GM20431 (cell line): ENCODE measurements around the gene RGS17.

ENCODE experiments used
- in situ Hi-C: fragments of 300-500 bp; cut with MseI, MboI; formaldehyde crosslinking; loops from one replicate; pipeline ENCODE4 v1.15.0; 2020; ENCODE audit warnings: low sequenced_read_pairs; ENCODE audit not compliant: unreplicated experiment

The RGS17 gene

DNA sequence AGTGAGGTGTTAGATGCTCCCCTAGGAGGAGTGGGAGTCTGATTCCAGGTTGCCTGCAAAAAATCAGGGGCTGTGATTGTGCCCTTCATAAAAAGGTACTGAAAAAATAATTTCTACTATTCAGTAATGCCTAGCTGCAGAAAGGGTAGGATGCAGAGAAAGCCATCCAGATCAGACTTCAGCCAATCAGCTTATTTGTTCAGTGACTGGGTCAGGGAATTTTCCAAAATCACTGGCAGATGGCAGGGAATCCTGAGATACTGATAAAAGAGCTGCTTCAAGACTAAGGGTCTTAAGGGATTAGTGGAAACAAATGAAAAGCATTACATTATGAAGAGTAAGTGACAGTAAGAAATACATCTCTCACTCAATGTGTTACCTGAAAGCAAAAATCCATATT, 85.8 kb downstream of the RGS17 start:
- in situ Hi-C loops: loop anchor here (25.0 kb wide), 1 partner anchor 267 kb away; no protein-coding TSS in a partner anchor

DNA sequence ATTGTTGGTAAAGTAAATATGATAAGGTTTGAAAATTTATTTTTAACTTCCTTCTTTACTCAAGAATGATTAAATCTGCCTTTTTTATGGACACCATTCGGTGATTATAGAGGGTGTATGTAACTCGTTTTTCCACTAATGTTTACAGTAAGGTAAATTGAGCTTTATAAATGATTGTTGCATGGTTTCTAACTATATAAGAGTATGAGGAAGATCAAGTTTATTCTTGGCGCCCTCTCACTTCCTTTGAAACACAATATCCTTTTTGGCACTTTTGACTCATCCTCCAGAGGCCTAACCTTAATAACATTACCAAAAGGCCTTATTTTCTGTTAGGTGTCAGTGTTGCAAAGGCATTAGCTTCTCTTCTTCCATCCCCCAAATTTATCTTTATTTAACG, 86.8 kb downstream of the RGS17 start:
- in situ Hi-C loops: loop anchor here (25.0 kb wide), 1 partner anchor 268 kb away; no protein-coding TSS in a partner anchor

- in situ Hi-C loops: loop anchor here (25.0 kb wide), 1 partner anchor 269 kb away; no protein-coding TSS in a partner anchor
Measured at GRCh38 chr6:153043719-153044118, 87.4 kb downstream of the RGS17 start.

GRCh38 chr6:153038378-153039057, 92.6 kb downstream of the RGS17 start:
- in situ Hi-C loops: loop anchor here (25.0 kb wide), 1 partner anchor 274 kb away; no protein-coding TSS in a partner anchor

GRCh38 chr6:153034139-153034538, 96.9 kb downstream of the RGS17 start:
- in situ Hi-C loops: loop anchor here (25.0 kb wide), 1 partner anchor 278 kb away; no protein-coding TSS in a partner anchor

DNA sequence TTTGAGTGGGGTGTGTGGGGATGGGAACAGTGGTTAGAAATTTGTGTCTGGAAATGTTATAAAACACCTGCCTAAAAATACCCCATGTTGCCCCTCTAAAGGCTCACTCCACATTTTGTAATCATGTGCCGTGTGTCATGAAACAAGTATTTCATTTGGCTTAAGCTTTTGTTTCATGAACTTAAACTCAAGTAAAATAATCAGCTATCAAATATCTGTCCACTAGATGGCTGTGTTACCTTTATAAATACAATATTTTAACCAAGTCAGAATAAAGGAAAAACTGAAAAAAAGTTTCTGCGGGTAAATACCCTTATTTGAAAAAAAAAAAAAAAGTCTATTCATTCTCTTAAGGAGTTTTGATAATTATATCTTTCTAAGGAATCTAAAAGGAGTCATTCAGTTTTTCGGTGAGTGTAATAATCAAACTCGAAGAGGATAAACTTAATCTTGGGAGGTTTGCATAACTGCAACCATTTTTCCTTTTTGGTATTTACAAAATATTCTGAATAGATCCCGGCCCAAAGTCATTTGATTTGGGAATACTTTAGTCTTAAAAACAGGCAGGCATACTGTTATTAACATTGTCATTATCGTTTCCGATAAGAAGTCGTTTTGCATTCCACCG, 98.7 kb downstream of the RGS17 start:
- in situ Hi-C loops: loop anchor here (25.0 kb wide), 1 partner anchor 280 kb away; no protein-coding TSS in a partner anchor

GRCh38 chr6:153031335-153031955, 99.6 kb downstream of the RGS17 start:
- in situ Hi-C loops: loop anchor here (25.0 kb wide), 1 partner anchor 281 kb away; no protein-coding TSS in a partner anchor

- in situ Hi-C loops: loop anchor here (25.0 kb wide), 1 partner anchor 283 kb away; no protein-coding TSS in a partner anchor
Measured at GRCh38 chr6:153028963-153029362, 102.1 kb downstream of the RGS17 start.

DNA sequence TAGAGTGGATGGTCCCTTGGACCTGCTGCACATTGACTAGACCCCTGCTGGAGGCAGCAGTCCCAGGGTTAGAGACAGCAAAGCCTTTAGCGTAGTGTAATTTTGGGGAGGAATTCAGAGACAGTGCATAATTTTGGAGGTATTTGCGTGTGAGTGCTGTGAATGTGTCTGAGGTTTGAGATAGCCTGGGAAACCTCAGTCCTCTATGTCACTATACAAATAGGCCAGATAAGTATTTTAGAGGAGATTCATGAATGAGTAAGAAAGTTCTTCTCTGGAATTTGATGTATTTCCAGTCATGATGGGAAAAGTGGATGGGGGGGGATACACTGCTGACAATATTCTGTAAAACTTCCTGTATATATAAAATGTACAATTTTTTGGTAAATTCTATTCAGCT, 102.8 kb downstream of the RGS17 start:
- in situ Hi-C loops: loop anchor here (25.0 kb wide), 1 partner anchor 284 kb away; no protein-coding TSS in a partner anchor

GRCh38 chr6:153027480-153027879, 103.6 kb downstream of the RGS17 start:
- in situ Hi-C loops: loop anchor here (25.0 kb wide), 1 partner anchor 285 kb away; no protein-coding TSS in a partner anchor

- in situ Hi-C loops: loop anchor here (25.0 kb wide), 1 partner anchor 288 kb away; no protein-coding TSS in a partner anchor
Measured at GRCh38 chr6:153024709-153025017, 106.4 kb downstream of the RGS17 start.

- in situ Hi-C loops: no loop called here
Measured at GRCh38 chr6:153023977-153024708, 106.9 kb downstream of the RGS17 start.

- in situ Hi-C loops: no loop called here
Measured at GRCh38 chr6:153018355-153018754, 112.7 kb downstream of the RGS17 start.

DNA sequence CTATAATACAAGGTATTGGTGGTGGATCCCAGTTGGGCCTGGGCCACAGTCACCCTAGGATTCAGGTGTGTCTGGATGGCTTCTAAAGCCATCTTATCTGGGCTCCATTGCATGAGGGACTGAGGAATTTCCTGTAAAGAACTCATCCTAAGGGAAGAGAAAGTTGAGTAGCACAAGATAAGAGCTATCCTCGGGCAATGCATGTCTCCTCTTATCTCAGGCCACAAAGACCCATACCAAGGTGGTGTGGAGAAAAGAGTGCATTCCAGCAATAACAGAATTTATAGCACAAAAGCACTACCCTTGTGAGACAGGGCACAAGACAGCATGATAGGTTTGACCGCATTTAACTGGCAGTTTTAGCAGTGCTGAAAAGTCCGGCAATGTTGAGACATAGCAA, 114.2 kb downstream of the RGS17 start:
- in situ Hi-C loops: no loop called here

DNA sequence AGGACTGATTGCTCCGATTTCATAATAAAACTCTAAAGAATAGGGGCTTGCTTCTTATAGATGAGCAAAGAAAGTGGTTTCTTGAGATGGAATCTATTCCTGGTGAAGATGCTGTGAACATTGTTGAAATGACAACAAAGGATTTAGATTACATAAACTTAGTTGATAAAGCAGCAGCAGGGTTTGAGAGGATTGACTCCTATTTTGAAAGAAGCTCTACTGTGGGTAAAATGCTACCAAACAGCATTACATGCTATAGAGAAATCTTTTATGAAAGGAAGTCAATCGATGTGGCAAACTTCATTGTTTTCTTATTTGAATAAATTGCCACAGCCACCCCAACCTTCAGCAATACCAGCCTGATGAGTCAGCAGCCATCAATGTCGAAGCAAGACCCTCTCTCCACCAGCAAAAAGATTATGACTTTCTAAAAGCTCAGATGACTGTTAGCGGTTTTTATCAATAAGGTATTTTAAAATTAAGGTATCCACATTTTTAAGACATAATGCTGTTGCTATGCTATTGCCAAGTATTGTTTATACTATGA, 115.9 kb downstream of the RGS17 start:
- in situ Hi-C loops: no loop called here

DNA sequence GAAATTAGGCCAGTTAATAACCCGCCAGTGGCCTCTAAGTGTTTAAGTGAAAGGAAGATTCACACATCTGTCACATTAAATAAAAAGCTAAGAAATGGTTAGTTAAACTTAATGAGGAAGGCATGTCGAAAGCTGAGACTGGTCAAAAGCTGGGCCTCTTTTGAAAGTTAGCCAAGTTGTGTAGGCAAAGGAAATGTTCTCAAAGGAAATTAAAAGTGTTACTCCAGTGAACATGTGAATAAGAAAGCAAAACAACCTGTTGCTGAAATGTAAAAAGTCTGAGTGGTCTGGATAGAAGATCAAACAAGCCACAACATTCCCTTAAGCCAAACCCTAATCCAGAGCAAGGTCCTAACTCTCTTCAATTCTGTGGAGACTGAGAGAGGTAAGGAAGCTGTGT, 117.6 kb downstream of the RGS17 start:
- in situ Hi-C loops: no loop called here

DNA sequence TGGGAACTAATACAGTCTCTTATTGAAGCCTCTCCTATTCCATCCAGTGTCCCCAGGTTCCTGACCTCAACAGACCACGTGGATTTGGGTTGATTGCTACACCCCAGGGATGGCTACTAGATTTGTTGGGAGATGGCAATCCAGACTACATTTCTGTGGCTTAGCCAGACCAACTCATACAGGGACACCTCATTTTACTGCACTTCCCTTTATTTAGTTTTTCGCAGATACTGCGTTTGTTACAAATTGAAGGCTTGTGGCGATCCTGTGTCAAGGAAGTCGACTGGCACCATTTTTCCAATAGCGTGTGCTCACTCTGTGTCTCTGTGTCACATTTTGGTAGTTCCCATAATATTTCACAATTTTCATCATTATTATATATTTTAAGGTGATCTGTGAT, 118.2 kb downstream of the RGS17 start:
- in situ Hi-C loops: no loop called here

DNA sequence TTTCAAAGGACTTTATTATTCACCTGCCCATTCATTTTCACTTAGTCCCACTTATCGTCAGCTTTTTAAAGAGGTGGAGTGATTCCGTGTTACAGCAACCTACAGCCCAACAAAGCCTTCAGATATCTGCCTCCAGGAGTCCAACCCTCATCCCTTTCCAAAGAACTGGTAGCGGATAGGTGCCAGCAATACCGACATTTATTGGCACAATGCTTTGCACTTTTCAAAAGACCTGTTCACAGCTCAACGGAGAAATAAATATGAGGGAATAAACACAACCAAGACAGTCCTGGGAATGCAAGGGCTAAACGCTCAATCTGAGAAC, 127.8 kb downstream of the RGS17 start:
- in situ Hi-C loops: no loop called here

GRCh38 chr6:153002613-153003365, 128.3 kb downstream of the RGS17 start, which contains the start of gene MTRF1L:
TSS of gene MTRF1L (minus strand) at chr6:153002709. CDS start at chr6:153002685, 24 bp downstream.
- in situ Hi-C loops: no loop called here
